HuH-7 (cell line): Measurements from ENCODE around the gene RPS13.
"Not testable (repeated sequence)": the region's sequence is repeated elsewhere in the genome, so short reads cannot be mapped to it uniquely, and the experiment has no call there.

Experiments
- DNase-seq: peaks from one replicate; pipeline ENCODE4 v3.0.0; 2011; ENCODE audit warnings: low spot score

Gene RPS13

GRCh38 chr11:17077520-17078401 lies at the start of gene RPS13:
RPS13 (minus strand) TSS chr11:17077667; CDS start chr11:17077641, 26 bp downstream.
- DNase-seq, result peak; percentile 80

GRCh38 chr11:17121981-17122380 lies 44.5 kb upstream of the RPS13 start:
- DNase-seq, result no peak

- no peak for DNase-seq
Observed at GRCh38 chr11:17117262-17117661, 39.8 kb upstream of the RPS13 start.

- DNase-seq, result no peak
Observed at GRCh38 chr11:17116117-17116516, 38.6 kb upstream of the RPS13 start.

GRCh38 chr11:17107745-17108144 lies 30.3 kb upstream of the RPS13 start:
- not testable (repeated sequence) for DNase-seq

- DNase-seq, result not testable (repeated sequence)
Observed at GRCh38 chr11:17105404-17106040, 28.1 kb upstream of the RPS13 start.

GRCh38 chr11:17102462-17102861 lies 25.0 kb upstream of the RPS13 start:
- DNase-seq, result no peak

GRCh38 chr11:17098658-17099057 lies 21.2 kb upstream of the RPS13 start:
- no peak for DNase-seq

GRCh38 chr11:17098038-17098437 lies 20.6 kb upstream of the RPS13 start:
- no peak for DNase-seq

- not testable (repeated sequence) for DNase-seq
Observed at GRCh38 chr11:17085976-17086375, 8.5 kb upstream of the RPS13 start.

- DNase-seq, result no peak
Observed at GRCh38 chr11:17077240-17077519, 287 bp downstream of the RPS13 start.

- no peak for DNase-seq
Observed at GRCh38 chr11:17076517-17077239, 789 bp downstream of the RPS13 start.

- no peak for DNase-seq
Observed at GRCh38 chr11:17075506-17075905, 2.0 kb downstream of the RPS13 start.

- no peak for DNase-seq
Observed at GRCh38 chr11:17073370-17074027, 4.0 kb downstream of the RPS13 start.

GRCh38 chr11:17067417-17067816 lies 10.1 kb downstream of the RPS13 start:
- no peak for DNase-seq

- no peak for DNase-seq
Observed at GRCh38 chr11:17066691-17067090, 10.8 kb downstream of the RPS13 start.

GRCh38 chr11:17063171-17064002 lies 14.1 kb downstream of the RPS13 start:
- DNase-seq, result peak; percentile 74

GRCh38 chr11:17051146-17051545 lies 26.3 kb downstream of the RPS13 start:
- DNase-seq, result not testable (repeated sequence)

- not testable (repeated sequence) for DNase-seq
Observed at GRCh38 chr11:17048491-17048890, 29.0 kb downstream of the RPS13 start.

- no peak for DNase-seq
Observed at GRCh38 chr11:17046690-17047089, 30.8 kb downstream of the RPS13 start.
